ENCODE results near the gene FBXW7. TPM values are rescaled to one million over a fixed set of nuclear protein-coding genes. Genes with fewer than 3 reads are reported as not detected.

The FBXW7 gene
- total and polyA plus RNA-seq, 2 donors (not counting 1 experiment from before 2014, with no cell fraction given), result 16.3 to 68.7 TPM

DNA sequence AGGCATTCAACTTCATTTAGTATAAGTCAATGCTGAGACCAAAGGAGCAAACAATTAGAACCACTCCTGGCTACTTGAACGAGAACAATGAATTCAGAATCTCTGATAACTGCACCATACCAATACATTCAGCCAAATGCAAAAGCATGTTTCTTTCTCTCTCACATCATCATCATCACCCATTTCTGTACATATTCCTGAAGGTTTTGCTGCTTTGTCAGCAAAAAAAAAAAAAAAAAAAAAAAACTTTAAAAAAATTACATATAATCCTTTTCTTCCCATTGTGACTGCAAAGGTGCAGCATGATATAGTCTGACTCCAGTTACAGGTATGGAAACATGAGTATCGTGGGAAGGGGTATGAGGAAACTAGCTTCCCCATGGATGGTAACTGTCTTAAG, 35.6 kb downstream of the FBXW7 start:
- Histone ChIP-seq H4K20me1 (ENCODE audit: control insufficient read depth, extremely low read depth, insufficient read depth, low read length) (no peaks in the 10 kb centered on the region), H3K4me1 (ENCODE audit: control insufficient read depth, extremely low read depth, insufficient read depth, low read length) (no peaks in the 10 kb centered on the region), H3K9ac (ENCODE audit: insufficient read depth, low read length) (no peak overlapping the region), H3K36me3 (ENCODE audit: control insufficient read depth, insufficient read depth, low read length) (no peaks in the 10 kb centered on the region), H2AFZ (ENCODE audit: low read length) (no peak overlapping the region), H3K4me3 (replicated peaks in 1 of 4; ENCODE audit: control extremely low read depth in 1 of 4, insufficient read depth in 1 of 4, low read depth in 3 of 4, low read length in 4 of 4) (no peak overlapping the region), H3K9me3 (ENCODE audit: control insufficient read depth, insufficient read depth, low read depth, low read length) (no peaks in the 10 kb centered on the region), H3K4me2 (ENCODE audit: extremely low read depth, insufficient read depth, low read length) (no peak overlapping the region), H3K27me3 (ENCODE audit: control insufficient read depth, insufficient read depth, low read length) (no peaks in the 10 kb centered on the region), H3K79me2 (ENCODE audit: control insufficient read depth, insufficient read depth, low read length) (peaks cover 4% of the 10 kb centered on the region), H3K27ac (ENCODE audit: insufficient read depth, low read length) (no peak overlapping the region)
- no peak for DNase-seq (ENCODE audit: low read depth in 2 of 2)
- TF ChIP-seq EZH2 (IDR thresholded peaks at IDR 0.05; ENCODE audit: low read length, missing control alignments), result no peak
- TF ChIP-seq, protein P1, sequence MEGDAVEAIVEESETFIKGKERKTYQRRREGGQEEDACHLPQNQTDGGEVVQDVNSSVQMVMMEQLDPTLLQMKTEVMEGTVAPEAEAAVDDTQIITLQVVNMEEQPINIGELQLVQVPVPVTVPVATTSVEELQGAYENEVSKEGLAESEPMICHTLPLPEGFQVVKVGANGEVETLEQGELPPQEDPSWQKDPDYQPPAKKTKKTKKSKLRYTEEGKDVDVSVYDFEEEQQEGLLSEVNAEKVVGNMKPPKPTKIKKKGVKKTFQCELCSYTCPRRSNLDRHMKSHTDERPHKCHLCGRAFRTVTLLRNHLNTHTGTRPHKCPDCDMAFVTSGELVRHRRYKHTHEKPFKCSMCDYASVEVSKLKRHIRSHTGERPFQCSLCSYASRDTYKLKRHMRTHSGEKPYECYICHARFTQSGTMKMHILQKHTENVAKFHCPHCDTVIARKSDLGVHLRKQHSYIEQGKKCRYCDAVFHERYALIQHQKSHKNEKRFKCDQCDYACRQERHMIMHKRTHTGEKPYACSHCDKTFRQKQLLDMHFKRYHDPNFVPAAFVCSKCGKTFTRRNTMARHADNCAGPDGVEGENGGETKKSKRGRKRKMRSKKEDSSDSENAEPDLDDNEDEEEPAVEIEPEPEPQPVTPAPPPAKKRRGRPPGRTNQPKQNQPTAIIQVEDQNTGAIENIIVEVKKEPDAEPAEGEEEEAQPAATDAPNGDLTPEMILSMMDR (conservative IDR thresholded peaks at IDR 0.05 in 1 of 2, IDR thresholded peaks at IDR 0.05 in 1 of 2; ENCODE audit: low read depth in 1 of 2, low read length in 2 of 2), result no peak

DNA sequence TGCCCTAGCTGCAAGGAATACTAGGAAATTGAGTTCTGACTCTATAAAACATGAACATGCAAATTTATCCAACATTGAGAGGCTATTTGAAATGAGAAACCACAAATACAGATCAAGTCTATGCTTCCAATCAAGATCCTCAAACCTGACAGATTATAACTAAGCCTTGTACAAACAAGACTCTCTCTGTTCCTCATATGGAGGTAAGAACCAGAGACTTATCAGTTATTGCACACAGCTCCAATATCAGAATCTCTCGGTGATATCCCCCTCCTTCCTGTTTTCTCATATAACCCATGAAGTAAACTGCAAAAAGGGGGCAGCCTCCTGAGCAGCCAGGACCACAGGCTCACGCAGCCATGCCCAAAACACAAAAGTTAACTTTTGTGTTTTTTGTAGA, 36.5 kb downstream of the FBXW7 start:
- TF ChIP-seq EZH2 (IDR thresholded peaks at IDR 0.05; ENCODE audit: low read length, missing control alignments), result no peak
- TF ChIP-seq, protein P1 (conservative IDR thresholded peaks at IDR 0.05 in 1 of 2, IDR thresholded peaks at IDR 0.05 in 1 of 2; ENCODE audit: low read depth in 1 of 2, low read length in 2 of 2), result no peak
- Histone ChIP-seq H3K9ac (ENCODE audit: insufficient read depth, low read length) (no peak overlapping the region), H2AFZ (ENCODE audit: low read length) (no peak overlapping the region), H3K27ac (ENCODE audit: insufficient read depth, low read length) (no peak overlapping the region), H3K4me2 (ENCODE audit: extremely low read depth, insufficient read depth, low read length) (no peak overlapping the region), H4K20me1 (ENCODE audit: control insufficient read depth, extremely low read depth, insufficient read depth, low read length) (no peaks in the 10 kb centered on the region), H3K36me3 (ENCODE audit: control insufficient read depth, insufficient read depth, low read length) (no peaks in the 10 kb centered on the region), H3K27me3 (ENCODE audit: control insufficient read depth, insufficient read depth, low read length) (no peaks in the 10 kb centered on the region), H3K4me3 (replicated peaks in 1 of 4; ENCODE audit: control extremely low read depth in 1 of 4, insufficient read depth in 1 of 4, low read depth in 3 of 4, low read length in 4 of 4) (no peak overlapping the region), H3K4me1 (ENCODE audit: control insufficient read depth, extremely low read depth, insufficient read depth, low read length) (no peaks in the 10 kb centered on the region), H3K79me2 (ENCODE audit: control insufficient read depth, insufficient read depth, low read length) (peaks cover 4% of the 10 kb centered on the region), H3K9me3 (ENCODE audit: control insufficient read depth, insufficient read depth, low read depth, low read length) (no peaks in the 10 kb centered on the region)
- DNase-seq (ENCODE audit: low read depth in 2 of 2), result no peak

DNA sequence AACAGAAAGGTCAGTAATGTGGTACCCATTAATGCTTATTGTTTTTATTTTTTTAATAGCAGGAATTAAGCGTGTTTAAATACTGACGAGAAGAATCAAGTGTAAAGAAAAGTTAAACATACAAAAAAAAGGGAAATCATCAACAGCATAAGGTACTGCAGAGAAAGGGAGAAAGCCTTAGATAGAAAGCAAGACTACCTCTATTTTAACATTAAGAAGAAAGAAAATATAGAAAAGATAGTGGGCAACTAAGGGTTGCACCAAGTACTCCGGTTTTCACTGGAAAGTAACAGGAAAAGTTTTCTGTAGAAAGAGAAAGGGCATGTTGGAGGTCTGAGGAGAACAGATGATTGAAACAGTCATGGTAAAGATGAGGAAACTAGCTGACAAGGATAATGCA, 41.9 kb downstream of the FBXW7 start:
- no peak for TF ChIP-seq EZH2 (IDR thresholded peaks at IDR 0.05; ENCODE audit: low read length, missing control alignments)
- TF ChIP-seq, protein P1 (conservative IDR thresholded peaks at IDR 0.05 in 1 of 2, IDR thresholded peaks at IDR 0.05 in 1 of 2; ENCODE audit: low read depth in 1 of 2, low read length in 2 of 2), result no peak
- Histone ChIP-seq H2AFZ (ENCODE audit: low read length) (no peak overlapping the region), H3K9ac (ENCODE audit: insufficient read depth, low read length) (no peak overlapping the region), H3K27ac (ENCODE audit: insufficient read depth, low read length) (no peak overlapping the region), H3K36me3 (ENCODE audit: control insufficient read depth, insufficient read depth, low read length) (no peaks in the 10 kb centered on the region), H3K4me2 (ENCODE audit: extremely low read depth, insufficient read depth, low read length) (no peak overlapping the region), H3K9me3 (ENCODE audit: control insufficient read depth, insufficient read depth, low read depth, low read length) (no peaks in the 10 kb centered on the region), H3K79me2 (ENCODE audit: control insufficient read depth, insufficient read depth, low read length) (peaks cover 6% of the 10 kb centered on the region), H4K20me1 (ENCODE audit: control insufficient read depth, extremely low read depth, insufficient read depth, low read length) (no peaks in the 10 kb centered on the region), H3K4me1 (ENCODE audit: control insufficient read depth, extremely low read depth, insufficient read depth, low read length) (no peaks in the 10 kb centered on the region), H3K4me3 (replicated peaks in 1 of 4; ENCODE audit: control extremely low read depth in 1 of 4, insufficient read depth in 1 of 4, low read depth in 3 of 4, low read length in 4 of 4) (no peak overlapping the region), H3K27me3 (ENCODE audit: control insufficient read depth, insufficient read depth, low read length) (no peaks in the 10 kb centered on the region)
- DNase-seq (ENCODE audit: low read depth in 2 of 2), result no peak
